ENCODE measurements around the gene RTN4R. TPM values are rescaled to one million over a fixed set of nuclear protein-coding genes. Genes with fewer than 3 reads are reported as not detected.

The RTN4R gene
- total and polyA plus RNA-seq, 8 donors = 3.7 to 10.9 (median 6.8) TPM

DNA sequence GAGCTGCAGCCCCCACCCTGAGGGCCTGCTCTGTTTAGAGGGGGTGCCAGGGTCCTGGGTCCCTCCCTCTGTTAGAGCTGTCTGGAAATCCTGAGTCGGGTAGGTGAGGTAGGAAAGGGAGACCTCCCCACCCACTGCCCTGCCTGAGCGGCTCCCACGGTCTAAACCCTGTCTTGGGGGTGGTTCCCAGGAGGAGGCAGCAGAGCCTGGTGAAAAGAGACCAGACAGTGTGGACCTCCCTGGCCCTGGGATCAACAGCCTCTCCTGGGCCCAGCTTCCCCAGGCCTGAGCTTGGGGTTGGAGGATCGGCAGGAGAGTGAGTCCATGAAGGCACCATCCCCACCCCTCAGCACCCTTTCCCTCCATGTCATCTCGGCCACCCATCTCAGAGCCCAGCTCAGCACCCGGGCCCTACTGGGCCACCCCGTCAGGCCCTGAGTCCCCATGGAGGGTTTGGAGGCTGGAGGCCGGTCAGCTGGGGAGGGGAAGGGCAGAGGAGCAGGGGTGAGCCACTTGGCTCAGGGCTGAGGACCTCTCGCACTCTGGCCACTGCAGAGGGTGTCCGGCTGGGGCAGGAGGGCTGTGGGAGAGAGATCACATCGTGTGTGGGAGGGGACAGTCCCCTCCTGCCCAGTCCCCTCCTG, 37.2 kb downstream of the RTN4R start:
- no peak for ATAC-seq
- intact Hi-C loops (cut with DNase I) = no loop called here
- DNase-seq = no peak
- H3K9me3 ChIP-seq = no peaks in the 10 kb centered on the region
- no peaks in the 10 kb centered on the region for H3K36me3 ChIP-seq
- no peaks in the 10 kb centered on the region for H3K27me3 ChIP-seq
- TF ChIP-seq, protein P1, sequence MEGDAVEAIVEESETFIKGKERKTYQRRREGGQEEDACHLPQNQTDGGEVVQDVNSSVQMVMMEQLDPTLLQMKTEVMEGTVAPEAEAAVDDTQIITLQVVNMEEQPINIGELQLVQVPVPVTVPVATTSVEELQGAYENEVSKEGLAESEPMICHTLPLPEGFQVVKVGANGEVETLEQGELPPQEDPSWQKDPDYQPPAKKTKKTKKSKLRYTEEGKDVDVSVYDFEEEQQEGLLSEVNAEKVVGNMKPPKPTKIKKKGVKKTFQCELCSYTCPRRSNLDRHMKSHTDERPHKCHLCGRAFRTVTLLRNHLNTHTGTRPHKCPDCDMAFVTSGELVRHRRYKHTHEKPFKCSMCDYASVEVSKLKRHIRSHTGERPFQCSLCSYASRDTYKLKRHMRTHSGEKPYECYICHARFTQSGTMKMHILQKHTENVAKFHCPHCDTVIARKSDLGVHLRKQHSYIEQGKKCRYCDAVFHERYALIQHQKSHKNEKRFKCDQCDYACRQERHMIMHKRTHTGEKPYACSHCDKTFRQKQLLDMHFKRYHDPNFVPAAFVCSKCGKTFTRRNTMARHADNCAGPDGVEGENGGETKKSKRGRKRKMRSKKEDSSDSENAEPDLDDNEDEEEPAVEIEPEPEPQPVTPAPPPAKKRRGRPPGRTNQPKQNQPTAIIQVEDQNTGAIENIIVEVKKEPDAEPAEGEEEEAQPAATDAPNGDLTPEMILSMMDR (IDR thresholded peaks at IDR 0.05) = no peak
- H3K4me3 ChIP-seq = no peak overlapping the region
- no peak overlapping the region for H3K27ac ChIP-seq
- peaks cover 0 to 4% of the 10 kb centered on the region in 2 donors for H3K4me1 ChIP-seq

DNA sequence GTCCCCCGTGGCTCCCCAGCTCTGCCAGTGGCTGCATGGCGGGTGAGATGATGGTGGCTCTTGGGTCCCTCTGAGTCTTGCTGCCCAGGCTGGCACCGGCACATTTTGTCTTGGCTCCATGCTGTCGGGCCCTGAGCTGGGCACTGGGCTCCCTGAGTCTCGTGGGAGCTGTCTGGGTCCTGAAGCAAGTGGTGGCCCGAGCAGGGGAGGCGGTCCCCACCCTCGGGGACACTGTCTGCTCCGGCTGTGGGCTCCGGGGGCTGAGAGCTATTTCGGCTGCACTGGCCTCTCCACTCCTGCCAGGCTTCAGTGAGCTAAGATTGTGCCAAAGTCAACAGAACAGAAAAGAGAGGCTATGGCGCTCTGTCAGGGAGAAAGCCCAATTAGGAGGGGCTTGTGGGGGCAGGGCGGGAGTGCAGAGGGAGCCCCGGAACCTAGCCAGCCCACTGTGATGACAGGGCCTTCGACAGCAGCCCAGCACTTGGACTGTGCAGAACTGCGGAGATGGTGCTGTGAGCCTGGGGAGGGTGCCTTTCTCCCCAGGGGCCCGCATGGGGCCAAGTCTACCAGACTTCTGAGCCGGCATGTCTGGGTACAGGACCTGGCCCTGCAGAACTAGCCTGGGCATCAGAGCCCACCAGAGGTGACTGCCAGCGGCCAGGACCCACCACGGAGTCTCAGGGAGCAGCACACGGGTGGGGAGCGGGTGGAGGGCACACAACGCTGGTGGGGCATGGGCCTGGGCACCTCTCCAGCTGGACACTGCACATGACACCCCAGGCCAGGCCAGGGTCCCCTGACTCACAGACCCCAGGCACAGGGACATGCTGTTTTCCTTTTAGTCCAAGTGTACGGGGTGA, 38.0 kb downstream of the RTN4R start:
- ATAC-seq = peak; percentile 74
- no peak overlapping the region for H3K27ac ChIP-seq
- no peaks in the 10 kb centered on the region for H3K36me3 ChIP-seq
- intact Hi-C loops (cut with DNase I) = no loop called here
- peak in 1 of 4 donors; percentile 66 for DNase-seq
- TF ChIP-seq, protein P1 (IDR thresholded peaks at IDR 0.05) = no peak
- peaks cover 0 to 4% of the 10 kb centered on the region in 2 donors for H3K4me1 ChIP-seq
- H3K4me3 ChIP-seq = no peak overlapping the region
- no peaks in the 10 kb centered on the region for H3K27me3 ChIP-seq
- H3K9me3 ChIP-seq = no peaks in the 10 kb centered on the region

DNA sequence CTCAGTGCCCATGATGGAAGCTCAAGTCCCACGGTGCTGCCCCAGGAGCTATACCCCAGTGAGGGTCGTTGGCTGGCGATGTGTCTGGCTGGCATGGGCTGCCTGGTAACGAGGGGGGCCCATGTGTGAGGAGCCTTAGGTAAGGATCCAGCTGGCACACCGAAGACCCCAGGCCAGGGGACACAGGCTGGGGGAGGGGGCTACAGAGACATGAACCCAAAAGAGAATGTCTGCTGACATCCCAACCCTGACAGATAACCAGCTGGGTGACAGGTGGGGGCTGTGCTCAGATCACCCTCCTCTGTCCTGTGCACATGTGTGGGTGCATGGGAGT, 39.2 kb downstream of the RTN4R start:
- intact Hi-C loops (cut with DNase I) = no loop called here
- TF ChIP-seq, protein P1 (IDR thresholded peaks at IDR 0.05) = no peak
- H3K4me3 ChIP-seq = no peak overlapping the region
- H3K27me3 ChIP-seq = no peaks in the 10 kb centered on the region
- ATAC-seq (no peak), DNase-seq (no peak)
- H3K4me1 ChIP-seq = peaks cover 0 to 4% of the 10 kb centered on the region in 2 donors
- H3K36me3 ChIP-seq = no peaks in the 10 kb centered on the region
- H3K27ac ChIP-seq = no peak overlapping the region
- H3K9me3 ChIP-seq = no peaks in the 10 kb centered on the region

DNA sequence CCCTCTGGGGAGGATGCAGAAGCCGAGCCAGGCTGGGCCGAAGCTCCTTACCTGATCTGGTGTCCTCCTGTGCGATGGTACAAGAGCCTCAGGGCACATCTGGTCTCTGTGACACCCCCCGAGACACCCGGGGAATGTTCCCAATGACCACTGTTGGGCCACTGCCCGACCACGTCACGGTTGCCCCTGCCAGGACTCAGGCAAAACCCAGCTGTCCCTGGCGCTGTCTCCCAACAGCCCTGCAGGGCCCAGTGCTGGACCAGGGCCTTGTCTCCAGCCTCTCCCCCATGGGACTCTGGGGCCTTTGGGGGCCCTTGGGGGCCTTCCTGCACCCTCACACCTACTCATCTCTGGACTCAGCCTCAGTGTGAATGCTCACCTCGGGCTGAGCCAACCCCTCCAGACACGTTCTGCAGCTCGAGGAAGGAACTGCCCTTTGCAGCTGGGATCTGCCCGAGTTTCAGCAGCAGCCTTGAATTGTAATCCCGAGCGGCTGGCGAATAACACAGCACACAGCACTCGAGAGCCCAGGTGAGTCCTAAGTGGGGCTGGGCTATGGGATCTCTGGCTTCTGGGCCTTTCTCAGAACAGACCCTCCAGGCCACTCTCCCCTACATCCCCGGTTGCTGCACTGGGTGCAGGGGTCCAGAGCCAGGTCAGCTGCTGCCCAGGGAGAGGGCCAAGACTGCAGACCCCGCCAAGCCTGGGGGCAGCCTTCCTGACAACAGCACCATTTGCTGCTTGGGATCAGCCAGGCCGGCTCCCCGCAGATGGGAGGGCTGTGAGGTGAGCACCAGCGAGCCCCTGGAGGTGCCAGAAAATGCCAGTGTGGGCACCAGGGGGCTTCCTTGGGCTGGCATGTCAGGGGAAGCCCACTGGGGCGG, 39.8 kb downstream of the RTN4R start:
- no peak overlapping the region for H3K4me3 ChIP-seq
- peaks cover 0 to 4% of the 10 kb centered on the region in 2 donors for H3K4me1 ChIP-seq
- ATAC-seq (no peak), DNase-seq (no peak)
- no peaks in the 10 kb centered on the region for H3K9me3 ChIP-seq
- no peak overlapping the region for H3K27ac ChIP-seq
- intact Hi-C loops (cut with DNase I) = no loop called here
- no peaks in the 10 kb centered on the region for H3K36me3 ChIP-seq
- H3K27me3 ChIP-seq = no peaks in the 10 kb centered on the region
- TF ChIP-seq, protein P1 (IDR thresholded peaks at IDR 0.05) = no peak

Measured in left lung (tissue), 10 donors.